ENCODE results near the gene CCL3. TPM values are rescaled to one million over a fixed set of nuclear protein-coding genes. Genes with fewer than 3 reads are reported as not detected.

CCL3 gene
- polyA plus RNA-seq = 0.48 TPM in 1 of 3 replicates, not detected in the others
- not detected for polyA plus RNA-seq (2011; ENCODE audit: low read depth)
- not detected in 2 replicates for polyA plus RNA-seq (2011; cell fraction: cytosol; rRNA removed)
- polyA plus RNA-seq (2011; cell fraction: nucleus; rRNA removed) = not detected in 2 replicates
- polyA plus RNA-seq (2012; ENCODE audit: low replicate concordance) = not detected in 2 replicates
- polyA minus RNA-seq = not detected in 3 replicates
- polyA minus RNA-seq (2011; cell fraction: cytosol; rRNA and poly(A)+ RNA removed) = not detected
- polyA minus RNA-seq (2011; cell fraction: nucleus; rRNA and poly(A)+ RNA removed) = not detected in 2 replicates

DNA sequence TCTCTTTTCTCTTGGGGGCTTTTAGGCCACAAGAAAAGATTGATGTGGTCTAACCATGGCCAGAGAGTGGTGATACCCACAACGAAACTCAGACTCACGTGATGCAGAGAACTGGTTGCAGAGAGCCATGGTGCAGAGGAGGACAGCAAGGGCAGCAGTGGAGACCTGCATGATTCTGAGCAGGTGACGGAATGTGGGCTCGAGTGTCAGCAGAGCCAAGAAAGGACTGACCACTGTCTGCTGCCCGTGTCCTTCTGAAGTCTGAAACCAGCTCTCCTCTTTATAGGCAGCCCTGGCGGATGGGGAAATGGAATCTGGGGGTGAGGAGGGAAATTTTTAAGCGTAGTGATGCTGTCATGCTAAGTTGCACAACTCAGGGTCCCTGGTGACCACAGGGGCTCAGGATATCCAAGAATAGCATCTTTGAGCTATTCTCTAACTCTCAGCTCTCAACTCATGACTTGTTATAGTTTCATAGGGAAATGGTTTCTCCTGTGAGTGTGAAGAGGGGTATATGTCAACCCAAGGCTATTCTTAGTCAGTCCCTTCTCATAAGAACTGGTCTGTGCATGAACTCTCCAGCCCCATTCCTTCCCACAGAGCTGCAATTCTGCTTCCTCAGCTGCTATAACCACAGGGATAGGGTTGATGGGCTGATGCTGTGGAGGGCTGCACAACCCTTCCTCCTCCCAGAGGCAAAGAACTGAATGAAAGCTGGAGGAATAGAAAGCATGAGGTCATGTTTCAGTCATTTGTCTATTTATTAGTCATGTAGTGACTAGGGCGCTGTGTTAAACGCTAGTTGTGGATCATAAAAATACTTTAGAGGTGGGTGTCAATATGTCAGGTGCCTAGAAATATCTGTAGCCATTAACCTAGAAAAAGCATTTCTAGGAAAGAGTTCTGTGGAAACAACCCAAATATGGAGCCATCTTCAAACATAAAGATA, at the start of gene CCL3:
Gene CCL3 (minus strand): TSS at position 256 of the 949 bp plus-strand sequence. CDS start 85 bp downstream, at position 171.
- no peak within 1 kb of the TSS for H2AFZ ChIP-seq (ENCODE audit: control insufficient read depth, low read length)
- no peak for DNase-seq (ENCODE audit: low read depth, low spot score)
- TF ChIP-seq EZH2 (IDR thresholded peaks at IDR 0.05; ENCODE audit: low read length) = no peak
- TF ChIP-seq, protein P1, sequence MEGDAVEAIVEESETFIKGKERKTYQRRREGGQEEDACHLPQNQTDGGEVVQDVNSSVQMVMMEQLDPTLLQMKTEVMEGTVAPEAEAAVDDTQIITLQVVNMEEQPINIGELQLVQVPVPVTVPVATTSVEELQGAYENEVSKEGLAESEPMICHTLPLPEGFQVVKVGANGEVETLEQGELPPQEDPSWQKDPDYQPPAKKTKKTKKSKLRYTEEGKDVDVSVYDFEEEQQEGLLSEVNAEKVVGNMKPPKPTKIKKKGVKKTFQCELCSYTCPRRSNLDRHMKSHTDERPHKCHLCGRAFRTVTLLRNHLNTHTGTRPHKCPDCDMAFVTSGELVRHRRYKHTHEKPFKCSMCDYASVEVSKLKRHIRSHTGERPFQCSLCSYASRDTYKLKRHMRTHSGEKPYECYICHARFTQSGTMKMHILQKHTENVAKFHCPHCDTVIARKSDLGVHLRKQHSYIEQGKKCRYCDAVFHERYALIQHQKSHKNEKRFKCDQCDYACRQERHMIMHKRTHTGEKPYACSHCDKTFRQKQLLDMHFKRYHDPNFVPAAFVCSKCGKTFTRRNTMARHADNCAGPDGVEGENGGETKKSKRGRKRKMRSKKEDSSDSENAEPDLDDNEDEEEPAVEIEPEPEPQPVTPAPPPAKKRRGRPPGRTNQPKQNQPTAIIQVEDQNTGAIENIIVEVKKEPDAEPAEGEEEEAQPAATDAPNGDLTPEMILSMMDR (optimal IDR thresholded peaks at IDR 0.05 in 1 of 3, IDR thresholded peaks at IDR 0.05 in 1 of 3, conservative IDR thresholded peaks at IDR 0.05 in 1 of 3; ENCODE audit: extremely low read depth in 1 of 3, insufficient read depth in 2 of 3, low read length in 3 of 3) = no peak
- H3K9me3 ChIP-seq (ENCODE audit: control insufficient read depth, low read depth, low read length) = no peaks in the 10 kb centered on the region
- no peak within 1 kb of the TSS for H3K9ac ChIP-seq (ENCODE audit: control insufficient read depth, extremely low read depth, insufficient read depth, low read length)
- H4K20me1 ChIP-seq (ENCODE audit: control insufficient read depth, extremely low read depth, insufficient read depth, low read length) = no peaks in the 10 kb centered on the region
- no peak within 1 kb of the TSS for H3K4me3 ChIP-seq (ENCODE audit: control insufficient read depth in 2 of 3, extremely low read depth in 1 of 3, insufficient read depth in 2 of 3, low read depth in 1 of 3, low read length in 3 of 3)
- dilution Hi-C loops (cut with MboI; ENCODE audit: extremely low pct_ligation_motif_present, low sequenced_read_pairs) = no loop called here
- H3K36me3 ChIP-seq (ENCODE audit: control insufficient read depth in 2 of 2, extremely low read depth in 1 of 2, insufficient read depth in 2 of 2, low read length in 2 of 2) = no peaks in the 10 kb centered on the region
- no peak for FAIRE-seq
- H3K27ac ChIP-seq (ENCODE audit: control insufficient read depth, insufficient read depth, low read length) = no peak within 1 kb of the TSS
- no peaks in the 10 kb centered on the region for H3K9me1 ChIP-seq (ENCODE audit: control insufficient read depth, extremely low read depth, insufficient read depth, low read length)
- no peaks in the 10 kb centered on the region for H3K79me2 ChIP-seq (ENCODE audit: control insufficient read depth, insufficient read depth, low read length)
- no peak within 1 kb of the TSS for H3K4me2 ChIP-seq (ENCODE audit: control insufficient read depth, extremely low read depth, insufficient read depth, low read depth, low read length)
- H3K27me3 ChIP-seq (ENCODE audit: control insufficient read depth, extremely low read depth, insufficient read depth, low read length) = no peaks in the 10 kb centered on the region
- no peaks in the 10 kb centered on the region for H3K4me1 ChIP-seq (ENCODE audit: control insufficient read depth, extremely low read depth, insufficient read depth, low read length)

DNA sequence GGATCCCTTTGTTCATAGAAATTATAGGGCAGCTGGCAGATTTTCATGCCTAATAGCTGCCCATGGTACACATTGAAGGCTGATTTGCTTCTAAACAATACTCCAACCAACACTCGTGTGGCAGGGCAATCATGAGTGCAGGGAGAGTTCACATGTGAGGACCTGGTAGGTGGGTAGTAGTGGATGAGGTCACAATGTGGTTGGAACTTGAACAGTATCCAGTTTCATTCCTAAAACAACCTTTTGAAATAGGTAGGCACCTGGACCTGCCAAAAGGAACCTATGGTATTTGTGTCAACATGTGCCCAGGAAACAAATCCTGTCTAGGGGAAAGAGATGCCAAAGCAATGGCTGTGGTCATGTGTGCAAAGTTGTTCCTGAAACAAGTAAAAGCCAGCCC, 46.5 kb upstream of the CCL3 start:
- TF ChIP-seq, protein P1 (optimal IDR thresholded peaks at IDR 0.05 in 1 of 3, IDR thresholded peaks at IDR 0.05 in 1 of 3, conservative IDR thresholded peaks at IDR 0.05 in 1 of 3; ENCODE audit: extremely low read depth in 1 of 3, insufficient read depth in 2 of 3, low read length in 3 of 3) = no peak
- no peak for TF ChIP-seq EZH2 (IDR thresholded peaks at IDR 0.05; ENCODE audit: low read length)
- Histone ChIP-seq H2AFZ (ENCODE audit: control insufficient read depth, low read length) (no peak overlapping the region), H3K9ac (ENCODE audit: control insufficient read depth, extremely low read depth, insufficient read depth, low read length) (no peak overlapping the region), H3K4me1 (ENCODE audit: control insufficient read depth, extremely low read depth, insufficient read depth, low read length) (no peaks in the 10 kb centered on the region), H3K27ac (ENCODE audit: control insufficient read depth, insufficient read depth, low read length) (no peak overlapping the region), H3K4me3 (ENCODE audit: control insufficient read depth in 2 of 3, extremely low read depth in 1 of 3, insufficient read depth in 2 of 3, low read depth in 1 of 3, low read length in 3 of 3) (no peak overlapping the region), H3K9me1 (ENCODE audit: control insufficient read depth, extremely low read depth, insufficient read depth, low read length) (no peaks in the 10 kb centered on the region), H3K4me2 (ENCODE audit: control insufficient read depth, extremely low read depth, insufficient read depth, low read depth, low read length) (no peak overlapping the region), H3K9me3 (ENCODE audit: control insufficient read depth, low read depth, low read length) (no peaks in the 10 kb centered on the region), H3K36me3 (ENCODE audit: control insufficient read depth in 2 of 2, extremely low read depth in 1 of 2, insufficient read depth in 2 of 2, low read length in 2 of 2) (no peaks in the 10 kb centered on the region), H4K20me1 (ENCODE audit: control insufficient read depth, extremely low read depth, insufficient read depth, low read length) (peaks cover 4% of the 10 kb centered on the region), H3K27me3 (ENCODE audit: control insufficient read depth, extremely low read depth, insufficient read depth, low read length) (peaks cover 4% of the 10 kb centered on the region), H3K79me2 (ENCODE audit: control insufficient read depth, insufficient read depth, low read length) (no peaks in the 10 kb centered on the region)
- FAIRE-seq (no peak), DNase-seq (ENCODE audit: low read depth, low spot score) (no peak)
- dilution Hi-C loops (cut with MboI; ENCODE audit: extremely low pct_ligation_motif_present, low sequenced_read_pairs) = loop anchor here (25.0 kb wide), 1 partner anchor 149 kb away; the partner anchor contains the start of genes CCL14 and CCL16

All from keratinocyte (primary cell).